H1 (cell line): ENCODE data around the gene DYRK1A. TPM values are rescaled to one million over a fixed set of nuclear protein-coding genes. Genes with fewer than 3 reads are reported as not detected.

ENCODE experiments used
- CTCF ChIA-PET: fragments of 300-600 bp; sonication (Branson Sonifier 250); formaldehyde crosslinking; loops from one replicate; lab custom pipeline; 2021; ENCODE audit not compliant: partially characterized antibody; lab: Charles Lee
- POLR2A ChIA-PET: fragments of 300-600 bp; sonication (Branson Sonifier 250); formaldehyde crosslinking; loops from one replicate; lab custom pipeline; 2021; ENCODE audit warnings: inconsistent platforms; ENCODE audit not compliant: partially characterized antibody; lab: Charles Lee
- DNase-seq, 2 experiments: peaks; one replicate each; pipeline versions ENCODE4 v3.0.0 to v3.0.0-alpha.2; 2010 to 2022; ENCODE audit warnings: low spot score in 2 of 2, low read depth in 1 of 2, mixed read lengths in 1 of 2
- FAIRE-seq: peaks from 2 replicates; lab custom pipeline; 2011; peaks lifted over from hg19 to GRCh38; lab: Jason Lieb, UNC
- H2AFZ ChIP-seq: 2 replicates; pipeline ENCODE4 v1.8.1; 2012; ENCODE audit warnings: low read length, inconsistent platforms
- H2AK5ac ChIP-seq: 2 replicates; pipeline ENCODE4 v1.6.1; 2013; ENCODE audit warnings: low read depth, low read length
- H2BK120ac ChIP-seq: replicated peaks from 2 replicates; pipeline ENCODE3; 2013; ENCODE audit warnings: low read depth, low read length, inconsistent platforms
- H2BK12ac ChIP-seq: 2 replicates; pipeline ENCODE4 v1.6.1; 2013; ENCODE audit warnings: low read depth, low read length
- H2BK15ac ChIP-seq: 2 replicates; pipeline ENCODE4 v1.6.1; 2013; ENCODE audit warnings: low read length
- H2BK20ac ChIP-seq: 2 replicates; pipeline ENCODE4 v1.6.1; 2013; ENCODE audit warnings: low read length
- H2BK5ac ChIP-seq: 2 replicates; pipeline ENCODE4 v1.6.1; 2013; ENCODE audit warnings: low read depth, low read length
- H3K14ac ChIP-seq: 2 replicates; pipeline ENCODE4 v1.6.1; 2013; ENCODE audit warnings: inconsistent platforms; ENCODE audit not compliant: insufficient read length
- H3K18ac ChIP-seq: 2 replicates; pipeline ENCODE4 v1.6.1; 2013; ENCODE audit warnings: low read length; ENCODE audit errors: extremely low read depth
- H3K23ac ChIP-seq: 2 replicates; pipeline ENCODE4 v1.6.1; 2013; ENCODE audit warnings: inconsistent platforms; ENCODE audit not compliant: insufficient read length
- H3K23me2 ChIP-seq: 2 replicates; pipeline ENCODE4 v1.6.1; 2013; ENCODE audit warnings: low read depth, low read length
- H3K27ac ChIP-seq: 2 replicates; pipeline ENCODE4 v1.6.1; 2011; ENCODE audit warnings: low read depth, low read length, inconsistent platforms
- H3K27me3 ChIP-seq, 4 experiments: replicated peaks in 1 of 4; 1 replicate in 1 of 4; 2 replicates in 3 of 4; pipeline versions ENCODE4 v1.6.1 to v1.8.1; 2011 to 2013; ENCODE audit warnings: low read length in 3 of 4, mild to moderate bottlenecking in 3 of 4, inconsistent platforms in 2 of 4, mixed read lengths in 2 of 4, moderate library complexity in 1 of 4; ENCODE audit not compliant: control insufficient read depth in 3 of 4, insufficient read depth in 3 of 4; ENCODE audit errors: extremely low read depth in 1 of 4
- H3K36me3 ChIP-seq, 4 experiments: 2 replicates each; pipeline versions ENCODE4 v1.6.1 to v1.8.1; 2011 to 2013; ENCODE audit warnings: mild to moderate bottlenecking in 4 of 4, low read length in 3 of 4, moderate library complexity in 2 of 4, control low read depth in 1 of 4, inconsistent platforms in 1 of 4; ENCODE audit not compliant: insufficient read depth in 4 of 4, control insufficient read depth in 2 of 4
- H3K4ac ChIP-seq: replicated peaks from 2 replicates; pipeline ENCODE3; 2013; ENCODE audit warnings: low read length, low read depth, mixed read lengths, inconsistent platforms; ENCODE audit not compliant: insufficient read length
- H3K4me1 ChIP-seq, 4 experiments: replicated peaks in 1 of 4; 1 replicate in 1 of 4; 2 replicates in 3 of 4; pipeline versions ENCODE4 v1.6.1 to v1.8.1; 2011 to 2013; ENCODE audit warnings: low read length in 3 of 4, inconsistent platforms in 2 of 4, mixed read lengths in 1 of 4; ENCODE audit not compliant: insufficient read depth in 4 of 4, control insufficient read depth in 3 of 4
- H3K4me2 ChIP-seq, 2 experiments: 2 replicates each; pipeline versions ENCODE4 v1.6.1 to v1.8.1; 2011 to 2013; ENCODE audit warnings: low read depth in 2 of 2, low read length in 2 of 2, control low read depth in 1 of 2, inconsistent platforms in 1 of 2, mild to moderate bottlenecking in 1 of 2; ENCODE audit not compliant: insufficient read depth in 1 of 2
- H3K4me3 ChIP-seq, 4 experiments: fragments of 200-600, 300-600 bp in 1 of 4; sonication (generic), shearing (Covaris generic), sonication (Bioruptor Twin) in 1 of 4; 2 replicates each; pipeline versions ENCODE4 v1.5.1 to v1.8.1; 2011 to 2016; ENCODE audit warnings: low read length in 4 of 4, low read depth in 3 of 4, control low read depth in 2 of 4, inconsistent platforms in 2 of 4, mild to moderate bottlenecking in 2 of 4, mixed read lengths in 1 of 4, moderate library complexity in 1 of 4; ENCODE audit not compliant: insufficient read depth in 2 of 4; ENCODE audit errors: extremely low read depth in 1 of 4
- H3K56ac ChIP-seq: replicated peaks from 2 replicates; pipeline ENCODE3; 2013; ENCODE audit warnings: low read depth, mild to moderate bottlenecking, mixed read lengths, low read length, inconsistent platforms; ENCODE audit not compliant: insufficient read length
- H3K79me1 ChIP-seq: 2 replicates; pipeline ENCODE4 v1.6.1; 2013; ENCODE audit warnings: low read depth, low read length, control low read depth
- H3K79me2 ChIP-seq, 2 experiments: 2 replicates each; pipeline versions ENCODE4 v1.6.1 to v1.8.1; 2012 to 2013; ENCODE audit warnings: low read length in 2 of 2, mild to moderate bottlenecking in 2 of 2, inconsistent platforms in 1 of 2; ENCODE audit not compliant: insufficient read depth in 2 of 2, control insufficient read depth in 1 of 2
- H3K9ac ChIP-seq, 4 experiments: replicated peaks in 1 of 4; 1 replicate in 1 of 4; 2 replicates in 3 of 4; pipeline versions ENCODE4 v1.6.1 to v1.8.1; 2011 to 2013; ENCODE audit warnings: low read depth in 3 of 4, low read length in 3 of 4, control low read depth in 2 of 4, mild to moderate bottlenecking in 2 of 4, moderate library complexity in 2 of 4, inconsistent platforms in 1 of 4; ENCODE audit errors: extremely low read depth in 1 of 4
- H3K9me3 ChIP-seq, 2 experiments: 2 replicates each; pipeline versions ENCODE4 v1.6.1 to v1.8.1; 2012 to 2013; ENCODE audit warnings: mild to moderate bottlenecking in 2 of 2, moderate library complexity in 2 of 2, control low read depth in 1 of 2, inconsistent platforms in 1 of 2, low read depth in 1 of 2, low read length in 1 of 2, mixed read lengths in 1 of 2; ENCODE audit not compliant: insufficient read depth in 2 of 2
- H4K20me1 ChIP-seq, 2 experiments: replicated peaks in 1 of 2; 2 replicates each; pipeline versions ENCODE3 to v1.8.1; 2011 to 2013; ENCODE audit warnings: inconsistent platforms in 2 of 2, low read length in 2 of 2, mild to moderate bottlenecking in 1 of 2; ENCODE audit not compliant: insufficient read depth in 2 of 2, control insufficient read depth in 1 of 2
- H4K5ac ChIP-seq: 2 replicates; pipeline ENCODE4 v1.6.1; 2013; ENCODE audit warnings: low read length, low read depth, mixed read lengths, inconsistent platforms; ENCODE audit not compliant: insufficient read length
- H4K8ac ChIP-seq: 2 replicates; pipeline ENCODE4 v1.8.0; 2013; ENCODE audit warnings: mild to moderate bottlenecking, moderate library complexity, low read length, inconsistent platforms; ENCODE audit not compliant: insufficient read depth; ENCODE audit errors: extremely low read depth
- H4K91ac ChIP-seq: replicated peaks from 2 replicates; pipeline ENCODE3; 2013; ENCODE audit warnings: low read length, mixed read lengths, inconsistent platforms; ENCODE audit not compliant: insufficient read length
- BCL11A ChIP-seq, 2 experiments: IDR thresholded peaks; one replicate each; pipeline ENCODE4 v1.6.1; 2011; ENCODE audit warnings: low read depth in 2 of 2, low read length in 2 of 2, mild to moderate bottlenecking in 2 of 2
- CHD2 ChIP-seq: IDR thresholded peaks from 2 replicates; pipeline ENCODE4 v1.6.1; 2012; ENCODE audit warnings: low read length, improper control_type of control experiment
- CTBP2 ChIP-seq: IDR thresholded peaks from 2 replicates; pipeline ENCODE4 v1.7.0; 2011; ENCODE audit warnings: borderline replicate concordance, mild to moderate bottlenecking, moderate library complexity, mixed read lengths, low read length; ENCODE audit not compliant: insufficient read depth, insufficient read length
- JUN ChIP-seq: IDR thresholded peaks from 2 replicates; pipeline ENCODE4 v1.6.1; 2011; ENCODE audit warnings: low read depth, mild to moderate bottlenecking, improper control_type of control experiment, low read length
- KDM1A ChIP-seq: fragments of 200-600, 300-600 bp; sonication (generic); IDR thresholded peaks from 2 replicates; pipeline ENCODE4 v1.7.1; 2016; ENCODE audit warnings: mild to moderate bottlenecking, low read length, borderline replicate concordance
- POLR2A ChIP-seq, 2 experiments: IDR thresholded peaks; 1 replicate in 1 of 2; 2 replicates in 1 of 2; pipeline ENCODE4 v1.6.1; 2011; ENCODE audit warnings: low read depth in 2 of 2, low read length in 2 of 2, mild to moderate bottlenecking in 2 of 2; ENCODE audit errors: control extremely low read depth in 1 of 2
- SIRT6 ChIP-seq: IDR thresholded peaks from one replicate; pipeline ENCODE4 v1.7.1; 2012; ENCODE audit warnings: low read length, inconsistent platforms
- WGBS, 2 experiments: shearing (Covaris generic) in 1 of 2; methylation state at CpG; one replicate each; pipeline versions ENCODE4 v1.1.6 to v1.1.7; 2013 to 2015; ENCODE audit warnings: low lambda C conversion rate in 2 of 2, mixed read lengths in 2 of 2, inconsistent platforms in 1 of 2, low coverage in 1 of 2, missing lambda C conversion rate in 1 of 2; ENCODE audit not compliant: insufficient replicate concordance in 2 of 2, insufficient coverage in 1 of 2, insufficient read length in 1 of 2; ENCODE audit errors: extremely low coverage in 1 of 2, missing lambda C conversion rate in 1 of 2; 5-methylcytosine and 5-hydroxymethylcytosine counted together
- polyA plus RNA-seq, 7 experiments: library from polyadenylated mRNA; depleted of rRNA in 3 of 7; stranded (reverse) in 5 of 7; unstranded in 2 of 7; fragments of >200 nt in 5 of 7; fragments of 200-250 nt in 2 of 7; gene quantifications; 1 replicate in 5 of 7; 2 replicates in 1 of 7; 4 replicates in 1 of 7; pipeline versions ENCODE4 v1.2.1 to v1.2.3, GENCODE V29; 2011 to 2013; ENCODE audit warnings: missing spikeins in 2 of 7, mixed read lengths in 2 of 7
- total RNA-seq: library from RNA; stranded (reverse); fragmentation: NEBNext Ultra II Directional; extraction: Animal tissue kit (Norgen Biotek cat#: 25700); gene quantifications from 2 replicates; pipeline ENCODE4 v1.2.1, GENCODE V29; 2021
- TF ChIP-seq, protein P1 (sequence below), 3 experiments: IDR thresholded peaks; 1 replicate in 2 of 3; 2 replicates in 1 of 3; pipeline versions ENCODE4 v1.5.1 to v1.6.1; 2011; ENCODE audit warnings: low read length in 3 of 3, mild to moderate bottlenecking in 3 of 3, inconsistent platforms in 2 of 3, low read depth in 1 of 3, moderate library complexity in 1 of 3; ENCODE audit not compliant: insufficient read depth in 1 of 3; ENCODE audit errors: control extremely low read depth in 1 of 3
- TF ChIP-seq, protein P2 (sequence below): IDR thresholded peaks from 2 replicates; pipeline ENCODE4 v1.6.1; 2012; ENCODE audit warnings: inconsistent platforms

DYRK1A gene
- total and polyA plus RNA-seq, 2 of the 8 experiments (the other 6 are each of a cell fraction or from before 2014, with no cell fraction given): 61.1 to 62.2 TPM

DNA sequence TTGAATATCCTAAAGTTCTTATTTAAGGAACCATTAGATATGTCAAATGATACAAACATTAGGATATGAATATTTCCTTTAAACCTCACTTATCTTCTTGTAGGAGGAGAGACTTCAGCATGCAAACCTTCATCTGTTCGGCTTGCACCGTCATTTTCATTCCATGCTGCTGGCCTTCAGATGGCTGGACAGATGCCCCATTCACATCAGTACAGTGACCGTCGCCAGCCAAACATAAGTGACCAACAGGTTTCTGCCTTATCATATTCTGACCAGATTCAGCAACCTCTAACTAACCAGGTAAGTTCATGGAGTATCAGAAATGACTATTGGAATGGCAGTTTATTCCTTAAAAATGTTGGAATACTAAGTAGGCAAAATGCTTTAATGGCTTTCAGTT, 106.0 kb downstream of the DYRK1A start:
- 90% methylated on average over 4 of the region's 4 CpGs; no CpG with 5 or more reads in 1 of the 2 experiments for WGBS, 2 experiments
- Histone ChIP-seq H3K27ac (no peak overlapping the region), H2AFZ (no peak overlapping the region), H3K9me3 (no peaks in the 10 kb centered on the region), H2BK15ac (no peak overlapping the region), H3K56ac (no peak overlapping the region), H2BK120ac (no peak overlapping the region), H3K27me3 (no peaks in the 10 kb centered on the region), H3K79me2 (peaks cover 14 to 97% of the 10 kb centered on the region in 2 experiments), H3K4me2 (no peak overlapping the region), H3K9ac (no peak overlapping the region), H3K4me3 (no peak overlapping the region), H3K4ac (no peak overlapping the region), H2AK5ac (no peak overlapping the region), H3K36me3 (peaks cover 0 to 27% (median 4%) of the 10 kb centered on the region in 4 experiments; a peak in 5 of 8 replicates), H2BK20ac (no peak overlapping the region), H3K14ac (no peak overlapping the region), H3K18ac (no peak overlapping the region), H3K79me1 (peaks cover 6% of the 10 kb centered on the region), H2BK5ac (no peak overlapping the region), H4K8ac (no peak overlapping the region), H4K5ac (no peak overlapping the region), H4K20me1 (peaks cover 8 to 11% of the 10 kb centered on the region in 2 experiments), H3K23ac (no peak overlapping the region), H4K91ac (no peak overlapping the region), H2BK12ac (no peak overlapping the region), H3K4me1 (peaks cover 0 to 6% (median 3%) of the 10 kb centered on the region in 4 experiments; a peak in 4 of 7 replicates), H3K23me2 (no peaks in the 10 kb centered on the region; the same call in 1 of the 2 replicates)
- FAIRE-seq (no peak), DNase-seq (no peak)
- ChIA-PET POLR2A (no interaction called here), CTCF (interaction anchor here (0.8 to 1.9 kb wide), 2 partner anchors 9 to 10 kb away, joined by 3 to 11 read pairs; no protein-coding TSS in a partner anchor)
- TF ChIP-seq, protein P1, sequence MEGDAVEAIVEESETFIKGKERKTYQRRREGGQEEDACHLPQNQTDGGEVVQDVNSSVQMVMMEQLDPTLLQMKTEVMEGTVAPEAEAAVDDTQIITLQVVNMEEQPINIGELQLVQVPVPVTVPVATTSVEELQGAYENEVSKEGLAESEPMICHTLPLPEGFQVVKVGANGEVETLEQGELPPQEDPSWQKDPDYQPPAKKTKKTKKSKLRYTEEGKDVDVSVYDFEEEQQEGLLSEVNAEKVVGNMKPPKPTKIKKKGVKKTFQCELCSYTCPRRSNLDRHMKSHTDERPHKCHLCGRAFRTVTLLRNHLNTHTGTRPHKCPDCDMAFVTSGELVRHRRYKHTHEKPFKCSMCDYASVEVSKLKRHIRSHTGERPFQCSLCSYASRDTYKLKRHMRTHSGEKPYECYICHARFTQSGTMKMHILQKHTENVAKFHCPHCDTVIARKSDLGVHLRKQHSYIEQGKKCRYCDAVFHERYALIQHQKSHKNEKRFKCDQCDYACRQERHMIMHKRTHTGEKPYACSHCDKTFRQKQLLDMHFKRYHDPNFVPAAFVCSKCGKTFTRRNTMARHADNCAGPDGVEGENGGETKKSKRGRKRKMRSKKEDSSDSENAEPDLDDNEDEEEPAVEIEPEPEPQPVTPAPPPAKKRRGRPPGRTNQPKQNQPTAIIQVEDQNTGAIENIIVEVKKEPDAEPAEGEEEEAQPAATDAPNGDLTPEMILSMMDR (IDR thresholded peaks at IDR 0.05; ENCODE audit: control extremely low read depth in 1 of 3, insufficient read depth in 1 of 3, low read depth in 1 of 3, low read length in 3 of 3): no peak
- TF ChIP-seq SIRT6 (no peak), KDM1A (no peak), BCL11A (IDR thresholded peaks at IDR 0.05; ENCODE audit: low read depth in 2 of 2, low read length in 2 of 2) (no peak), CHD2 (no peak), JUN (no peak), CTBP2 (no peak), POLR2A (IDR thresholded peaks at IDR 0.05; ENCODE audit: control extremely low read depth in 1 of 2, low read depth in 2 of 2, low read length in 2 of 2) (no peak)
- TF ChIP-seq, protein P2, sequence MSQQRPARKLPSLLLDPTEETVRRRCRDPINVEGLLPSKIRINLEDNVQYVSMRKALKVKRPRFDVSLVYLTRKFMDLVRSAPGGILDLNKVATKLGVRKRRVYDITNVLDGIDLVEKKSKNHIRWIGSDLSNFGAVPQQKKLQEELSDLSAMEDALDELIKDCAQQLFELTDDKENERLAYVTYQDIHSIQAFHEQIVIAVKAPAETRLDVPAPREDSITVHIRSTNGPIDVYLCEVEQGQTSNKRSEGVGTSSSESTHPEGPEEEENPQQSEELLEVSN: no peak
